Measurements from ENCODE around the gene RIPPLY1.

- TF ChIP-seq CTCF (IDR thresholded peaks at IDR 0.05) (no peak), REST (IDR thresholded peaks at IDR 0.05; ENCODE audit: low read depth, low read length) (no peak), RFX5 (IDR thresholded peaks at IDR 0.05; ENCODE audit: low read length) (no peak), TAF1 (IDR thresholded peaks at IDR 0.05; ENCODE audit: borderline replicate concordance, low read depth, low read length) (no peak), EP300 (IDR thresholded peaks at IDR 0.05; ENCODE audit: borderline replicate concordance in 1 of 2, low read depth in 1 of 2, low read length in 1 of 2) (no peak), MAX (IDR thresholded peaks at IDR 0.05; ENCODE audit: low read depth) (no peak), RAD21 (IDR thresholded peaks at IDR 0.05; ENCODE audit: low read length) (no peak), POLR2AphosphoS5 (IDR thresholded peaks at IDR 0.05; ENCODE audit: low read depth, low read length) (no peak)
These were observed 36.9 kb upstream of the RIPPLY1 start for GRCh38 chrX:106940068-106940467.

Measured in SK-N-SH (cell line).